Ascending aorta (tissue), 2 donors: ENCODE results near the gene GGNBP2. TPM values are rescaled to one million over a fixed set of nuclear protein-coding genes. Genes with fewer than 3 reads are reported as not detected.

Source experiments
- DNase-seq, 2 donors: peaks; one replicate each; pipeline ENCODE4 v3.0.0-alpha.2; 2019; ENCODE audit warnings: low spot score in 2 of 2
- H3K27ac ChIP-seq, 2 donors: fragments of 200-600 bp; sonication (generic); one replicate each; pipeline ENCODE4 v1.5.1; 2016 to 2017; ENCODE audit warnings: mild to moderate bottlenecking in 1 of 2
- H3K27me3 ChIP-seq: fragments of 200-600 bp; sonication (generic); one replicate; pipeline ENCODE4 v1.5.1; 2017
- H3K36me3 ChIP-seq, 2 donors: fragments of 200-600 bp; sonication (generic); one replicate each; pipeline ENCODE4 v1.5.1; 2016
- H3K4me1 ChIP-seq, 2 donors: fragments of 200-600 bp; sonication (generic); one replicate each; pipeline ENCODE4 v1.5.1; 2016 to 2017; ENCODE audit warnings: mild to moderate bottlenecking in 1 of 2
- H3K4me3 ChIP-seq, 2 donors: fragments of 200-600 bp; sonication (generic); one replicate each; pipeline ENCODE4 v1.5.1; 2016 to 2017; ENCODE audit warnings: mild to moderate bottlenecking in 1 of 2
- H3K9me3 ChIP-seq, 2 donors: fragments of 200-600 bp; sonication (generic); one replicate each; pipeline ENCODE4 v1.5.1; 2016
- CTCF ChIP-seq, 3 experiments: fragments of 200-600 bp in 2 of 3; fragments of 450-650 bp in 1 of 3; sonication (generic) in 2 of 3; IDR thresholded peaks; one replicate each; pipeline ENCODE4 v1.5.1; 2016 to 2019; ENCODE audit warnings: antibody characterized with exemption in 3 of 3, mild to moderate bottlenecking in 1 of 3, moderate library complexity in 1 of 3
- intact Hi-C: fragments of 100-400 bp; cut with DNase I; formaldehyde crosslinking; loops from one replicate; pipeline ENCODE4 v1.15.1; 2023
- total RNA-seq: library from RNA; depleted of rRNA; stranded (reverse); fragments of >200 nt; gene quantifications from one replicate; pipeline ENCODE4 v1.1.0, GENCODE V29; 2016

Gene GGNBP2
- total RNA-seq, 1 donor from 2014 or later = 26.5 TPM

GRCh38 chr17:36590082-36590481, 45.4 kb downstream of the GGNBP2 start:
- intact Hi-C loops = loop anchor here (2.0 to 10.0 kb wide), 3 partner anchors 45 to 895 kb away; partner anchors contain the start of genes DUSP14 and GGNBP2
- no peak overlapping the region for H3K4me3 ChIP-seq
- no peaks in the 10 kb centered on the region for H3K9me3 ChIP-seq
- no peak overlapping the region for H3K27ac ChIP-seq
- H3K36me3 ChIP-seq = peaks cover 27 to 46% of the 10 kb centered on the region in 2 donors
- H3K4me1 ChIP-seq = peaks cover 0 to 7% of the 10 kb centered on the region in 2 donors
- no peaks in the 10 kb centered on the region for H3K27me3 ChIP-seq
- no peak for DNase-seq
- no peak for TF ChIP-seq CTCF (IDR thresholded peaks at IDR 0.05)

GRCh38 chr17:36591434-36592315, 47.0 kb downstream of the GGNBP2 start, which contains the start of gene DHRS11:
Gene DHRS11, plus strand, starts transcription at chr17:36591879. Its CDS starts 131 bp downstream, at chr17:36592010.
- H3K27me3 ChIP-seq = no peaks in the 10 kb centered on the region
- peaks cover 18 to 30% of the 10 kb centered on the region in 2 donors for H3K36me3 ChIP-seq
- peak within 1 kb of the TSS; percentile 74 to 95 for H3K4me3 ChIP-seq
- H3K27ac ChIP-seq = peak within 1 kb of the TSS; percentile 11 to 29
- DNase-seq = peak in 1 of 2 donors; percentile 89
- peaks cover 0 to 7% of the 10 kb centered on the region in 2 donors for H3K4me1 ChIP-seq
- intact Hi-C loops = loop anchor here (1.0 to 10.0 kb wide), 4 partner anchors 10 to 893 kb away; partner anchors contain the start of genes DUSP14, GGNBP2 and MRM1
- H3K9me3 ChIP-seq = no peaks in the 10 kb centered on the region
- TF ChIP-seq CTCF (IDR thresholded peaks at IDR 0.05) = no peak

GRCh38 chr17:36592316-36592715, 47.6 kb downstream of the GGNBP2 start:
- H3K9me3 ChIP-seq = no peaks in the 10 kb centered on the region
- no peaks in the 10 kb centered on the region for H3K27me3 ChIP-seq
- intact Hi-C loops = loop anchor here (10.0 kb wide), 2 partner anchors 762 to 892 kb away; partner anchors contain the start of gene DUSP14
- no peak for DNase-seq
- H3K36me3 ChIP-seq = peaks cover 13 to 24% of the 10 kb centered on the region in 2 donors
- peaks cover 0 to 7% of the 10 kb centered on the region in 2 donors for H3K4me1 ChIP-seq
- no peak overlapping the region for H3K27ac ChIP-seq
- TF ChIP-seq CTCF (IDR thresholded peaks at IDR 0.05) = no peak
- H3K4me3 ChIP-seq = peak overlapping the region; percentile 74 to 95

GRCh38 chr17:36592716-36593321, 48.1 kb downstream of the GGNBP2 start:
- DNase-seq = no peak
- Histone ChIP-seq H3K36me3 (peaks cover 8 to 19% of the 10 kb centered on the region in 2 donors), H3K9me3 (no peaks in the 10 kb centered on the region), H3K27me3 (no peaks in the 10 kb centered on the region), H3K4me1 (peaks cover 0 to 7% of the 10 kb centered on the region in 2 donors), H3K27ac (no peak overlapping the region), H3K4me3 (peak overlapping the region; percentile 74 to 95)
- intact Hi-C loops = loop anchor here (10.0 kb wide), 2 partner anchors 762 to 892 kb away; partner anchors contain the start of gene DUSP14
- no peak for TF ChIP-seq CTCF (IDR thresholded peaks at IDR 0.05)

GRCh38 chr17:36593656-36594316, 49.1 kb downstream of the GGNBP2 start:
- H3K27ac ChIP-seq = no peak overlapping the region
- TF ChIP-seq CTCF (IDR thresholded peaks at IDR 0.05) = no peak
- H3K27me3 ChIP-seq = no peaks in the 10 kb centered on the region
- no peak overlapping the region for H3K4me3 ChIP-seq
- intact Hi-C loops = loop anchor here (10.0 kb wide), 2 partner anchors 761 to 891 kb away; partner anchors contain the start of gene DUSP14
- DNase-seq = no peak
- peaks cover 0 to 7% of the 10 kb centered on the region in 2 donors for H3K4me1 ChIP-seq
- peaks cover 0 to 9% of the 10 kb centered on the region in 2 donors for H3K36me3 ChIP-seq
- no peaks in the 10 kb centered on the region for H3K9me3 ChIP-seq
